GM19324 (cell line): ENCODE data around the gene SLC43A3.

ENCODE experiments used
- ATAC-seq: cut with Tn5 transposase; IDR thresholded peaks from one replicate; pipeline ENCODE4 v1.9.1; 2021; ENCODE audit warnings: mild to moderate bottlenecking, moderate library complexity; ENCODE audit not compliant: unreplicated experiment, low FRiP score

Gene SLC43A3

GRCh38 chr11:57390535-57390934 lies 36.4 kb downstream of the SLC43A3 start, which contains the start of gene PRG2:
Gene PRG2 (minus strand): TSS chr11:57390650. CDS start chr11:57389944, 706 bp downstream.
- ATAC-seq = no peak

GRCh38 chr11:57387289-57388030 lies 39.5 kb downstream of the SLC43A3 start:
- ATAC-seq = no peak

GRCh38 chr11:57386178-57386940 lies 40.6 kb downstream of the SLC43A3 start:
- no peak for ATAC-seq

- ATAC-seq = no peak
Observed at GRCh38 chr11:57380975-57381374, 45.9 kb downstream of the SLC43A3 start, which contains the start of gene PRG3. Gene PRG3 (minus strand): TSS chr11:57381150. CDS start chr11:57380708, 442 bp downstream.

- ATAC-seq = no peak
Observed at GRCh38 chr11:57379732-57380131, 47.2 kb downstream of the SLC43A3 start.

- ATAC-seq = no peak
Observed at GRCh38 chr11:57378186-57378585, 48.7 kb downstream of the SLC43A3 start.

GRCh38 chr11:57377107-57377506 lies 49.8 kb downstream of the SLC43A3 start:
- no peak for ATAC-seq

GRCh38 chr11:57376095-57377090 lies 50.5 kb downstream of the SLC43A3 start:
- no peak for ATAC-seq

GRCh38 chr11:57375490-57375889 lies 51.4 kb downstream of the SLC43A3 start:
- no peak for ATAC-seq

- no peak for ATAC-seq
Observed at GRCh38 chr11:57374966-57375365, 52.0 kb downstream of the SLC43A3 start.

- no peak for ATAC-seq
Observed at GRCh38 chr11:57373146-57373545, 53.8 kb downstream of the SLC43A3 start.

- ATAC-seq = no peak
Observed at GRCh38 chr11:57370941-57371340, 56.0 kb downstream of the SLC43A3 start.

- no peak for ATAC-seq
Observed at GRCh38 chr11:57370251-57370650, 56.7 kb downstream of the SLC43A3 start.

GRCh38 chr11:57368845-57369232 lies 58.1 kb downstream of the SLC43A3 start:
- no peak for ATAC-seq

- ATAC-seq = no peak
Observed at GRCh38 chr11:57368106-57368844, 58.6 kb downstream of the SLC43A3 start.

- no peak for ATAC-seq
Observed at GRCh38 chr11:57364851-57365660, 61.9 kb downstream of the SLC43A3 start.

GRCh38 chr11:57363131-57364080 lies 63.5 kb downstream of the SLC43A3 start:
- no peak for ATAC-seq

GRCh38 chr11:57361926-57362325 lies 65.0 kb downstream of the SLC43A3 start:
- no peak for ATAC-seq
